Testis (tissue), 3 donors: Measurements from ENCODE around the gene KCNH6. TPM values are rescaled to one million over a fixed set of nuclear protein-coding genes. Genes with fewer than 3 reads are reported as not detected.

ENCODE experiments used
- DNase-seq: peaks from one replicate; pipeline ENCODE4 v3.0.0-alpha.2; 2019
- H3K27ac ChIP-seq, 2 donors: fragments of 200-600 bp; sonication (generic); one replicate each; pipeline ENCODE4 v1.5.1; 2019
- H3K27me3 ChIP-seq: fragments of 200-600 bp; sonication (generic); one replicate; pipeline ENCODE4 v1.5.1; 2019
- H3K36me3 ChIP-seq: fragments of 200-600 bp; sonication (generic); one replicate; pipeline ENCODE4 v1.5.1; 2017; ENCODE audit warnings: low read depth; ENCODE audit errors: missing control alignments
- H3K4me1 ChIP-seq: fragments of 200-600 bp; sonication (generic); one replicate; pipeline ENCODE4 v1.5.1; 2019
- H3K4me3 ChIP-seq, 2 donors: fragments of 200-600 bp; sonication (generic); one replicate each; pipeline ENCODE4 v1.5.1; 2017 to 2019
- H3K9me3 ChIP-seq: fragments of 200-600 bp; sonication (generic); one replicate; pipeline ENCODE4 v1.5.1; 2017
- CTCF ChIP-seq, 3 experiments: fragments of 450-650 bp in 2 of 3; fragments of 200-600 bp in 1 of 3; sonication (generic) in 1 of 3; IDR thresholded peaks; one replicate each; pipeline ENCODE4 v1.5.1; 2016 to 2019; ENCODE audit warnings: antibody characterized with exemption in 3 of 3, mild to moderate bottlenecking in 2 of 3, moderate library complexity in 1 of 3
- POLR2A ChIP-seq: fragments of 450-650 bp; IDR thresholded peaks from one replicate; pipeline ENCODE4 v1.6.1; 2017; ENCODE audit warnings: antibody characterized with exemption, mild to moderate bottlenecking, moderate library complexity
- WGBS, 2 donors: methylation state at CpG; one replicate each; pipeline ENCODE4 v1.1.5; 2018; 5-methylcytosine and 5-hydroxymethylcytosine counted together
- intact Hi-C: fragments of 100-400 bp; cut with DNase I; formaldehyde crosslinking; loops from one replicate; pipeline ENCODE4 v1.15.1; 2023; ENCODE audit warnings: low total_unique reads
- polyA plus RNA-seq: library from polyadenylated mRNA; stranded (reverse); fragments of 350-450 nt; fragmentation: Illumina TruSeq; extraction: RNeasy Lipid Tissue Mini Kit (QIAGEN cat#74804); gene quantifications from one replicate; pipeline ENCODE4 v1.2.3, GENCODE V29; 2014; ENCODE audit warnings: low read depth, low replicate concordance; ENCODE audit not compliant: insufficient read depth
- total RNA-seq, 2 donors: library from RNA; depleted of rRNA; stranded (reverse); fragments of >200 nt; gene quantifications; one replicate each; pipeline ENCODE4 v1.2.3, GENCODE V29; 2016

Gene KCNH6
- total and polyA plus RNA-seq, 3 donors from 2014 or later = 0.79 to 1.7 (median 0.99) TPM

GRCh38 chr17:63578027-63578768, 55.0 kb downstream of the KCNH6 start:
- Histone ChIP-seq H3K4me1 (peaks cover 14% of the 10 kb centered on the region), H3K27me3 (no peaks in the 10 kb centered on the region), H3K4me3 (no peak overlapping the region), H3K27ac (no peak overlapping the region), H3K36me3 (no peaks in the 10 kb centered on the region), H3K9me3 (no peaks in the 10 kb centered on the region)
- TF ChIP-seq CTCF (IDR thresholded peaks at IDR 0.05) (no peak), POLR2A (no peak)
- intact Hi-C loops = no loop called here
- DNase-seq = peak; percentile 25
- WGBS, 2 donors = 58 to 69% methylated on average over 6 to 7 of the region's 7 CpGs

GRCh38 chr17:63578769-63579111, 55.6 kb downstream of the KCNH6 start:
- H3K4me1 ChIP-seq = peaks cover 14% of the 10 kb centered on the region
- intact Hi-C loops = no loop called here
- TF ChIP-seq CTCF (IDR thresholded peaks at IDR 0.05) = no peak
- TF ChIP-seq POLR2A = no peak
- no peaks in the 10 kb centered on the region for H3K9me3 ChIP-seq
- H3K36me3 ChIP-seq = no peaks in the 10 kb centered on the region
- H3K27ac ChIP-seq = no peak overlapping the region
- DNase-seq = no peak
- WGBS, 2 donors = 66 to 82% methylated on average over 5 of the region's 5 CpGs
- H3K27me3 ChIP-seq = no peaks in the 10 kb centered on the region
- no peak overlapping the region for H3K4me3 ChIP-seq

GRCh38 chr17:63579633-63580032, 56.5 kb downstream of the KCNH6 start:
- 66 to 72% methylated on average over 11 of the region's 11 CpGs for WGBS, 2 donors
- TF ChIP-seq CTCF (IDR thresholded peaks at IDR 0.05) = no peak
- TF ChIP-seq POLR2A = no peak
- Histone ChIP-seq H3K27ac (no peak overlapping the region), H3K4me1 (peaks cover 14% of the 10 kb centered on the region), H3K4me3 (no peak overlapping the region), H3K9me3 (no peaks in the 10 kb centered on the region), H3K36me3 (no peaks in the 10 kb centered on the region), H3K27me3 (no peaks in the 10 kb centered on the region)
- DNase-seq = no peak
- intact Hi-C loops = no loop called here

GRCh38 chr17:63587770-63588169, 64.6 kb downstream of the KCNH6 start:
- Histone ChIP-seq H3K9me3 (no peaks in the 10 kb centered on the region), H3K4me1 (no peaks in the 10 kb centered on the region), H3K4me3 (no peak overlapping the region), H3K27me3 (no peaks in the 10 kb centered on the region), H3K36me3 (no peaks in the 10 kb centered on the region), H3K27ac (no peak overlapping the region)
- no peak for DNase-seq
- WGBS, 2 donors = 96% methylated on average over 5 of the region's 5 CpGs
- intact Hi-C loops = no loop called here
- TF ChIP-seq POLR2A (no peak), CTCF (IDR thresholded peaks at IDR 0.05) (no peak)

GRCh38 chr17:63588797-63589196, 65.6 kb downstream of the KCNH6 start:
- H3K27ac ChIP-seq = no peak overlapping the region
- H3K4me1 ChIP-seq = no peaks in the 10 kb centered on the region
- no peak for DNase-seq
- TF ChIP-seq POLR2A (no peak), CTCF (IDR thresholded peaks at IDR 0.05) (no peak)
- intact Hi-C loops = no loop called here
- no peaks in the 10 kb centered on the region for H3K36me3 ChIP-seq
- no peaks in the 10 kb centered on the region for H3K27me3 ChIP-seq
- no peaks in the 10 kb centered on the region for H3K9me3 ChIP-seq
- 88 to 89% methylated on average over 9 to 11 of the region's 11 CpGs for WGBS, 2 donors
- no peak overlapping the region for H3K4me3 ChIP-seq
